ENCODE results near the gene MIEF2.

GRCh38 chr17:18224053-18224386 lies 36.4 kb upstream of the MIEF2 start:
- TF ChIP-seq CTCF (IDR thresholded peaks at IDR 0.05) (no peak), POLR2A (IDR thresholded peaks at IDR 0.05) (no peak)

Measured in right lobe of liver (tissue), 4 donors.